ENCODE results near the gene HAPLN1.

Gene HAPLN1

DNA sequence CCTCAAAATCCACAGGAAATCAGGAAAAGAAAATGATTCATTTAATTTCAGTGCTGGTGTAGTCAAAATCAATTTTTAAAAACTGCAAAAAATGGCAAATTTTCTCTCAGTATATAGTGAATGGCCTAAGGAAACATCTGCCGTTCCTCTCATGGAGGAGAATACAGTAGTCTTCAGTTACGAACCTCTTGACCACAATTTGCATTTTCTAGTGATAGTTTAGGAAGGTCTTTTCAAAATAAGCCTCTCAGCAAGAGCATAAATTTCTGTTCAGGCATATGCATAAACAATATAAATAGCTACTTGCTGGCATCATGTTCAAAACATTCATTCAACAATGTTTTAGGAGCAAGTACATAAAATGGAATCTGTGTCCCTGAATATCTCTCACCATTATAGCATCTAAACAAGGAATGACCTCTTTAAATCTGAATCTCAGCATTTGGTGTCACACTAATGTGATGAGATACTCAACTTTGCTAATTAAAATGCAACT lies 33.5 kb downstream of the HAPLN1 start:
- TF ChIP-seq CTCF (IDR thresholded peaks at IDR 0.05): no peak

GRCh38 chr5:83686251-83686650 lies 34.4 kb downstream of the HAPLN1 start:
- no peak for TF ChIP-seq CTCF (IDR thresholded peaks at IDR 0.05)

GRCh38 chr5:83683836-83684235 lies 36.8 kb downstream of the HAPLN1 start:
- TF ChIP-seq CTCF (IDR thresholded peaks at IDR 0.05): no peak

DNA sequence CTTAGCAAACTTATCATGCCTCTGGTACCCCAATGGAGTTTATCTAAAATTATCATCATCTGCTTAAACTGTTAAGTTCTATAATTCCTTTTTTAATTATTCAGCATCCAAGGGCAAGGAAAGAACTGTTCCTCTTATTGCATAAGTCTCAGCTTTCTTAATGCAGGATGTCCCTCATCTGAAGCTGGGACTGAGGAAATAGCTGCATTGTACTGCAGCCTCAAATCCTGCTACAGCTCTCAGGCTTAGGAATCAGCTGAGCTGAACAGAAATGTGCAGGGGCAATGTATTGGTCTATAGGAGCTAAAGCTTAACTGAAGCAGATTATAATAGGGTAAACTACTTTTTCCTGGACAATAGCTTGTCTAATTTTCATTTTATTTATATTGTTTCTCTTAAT lies 48.0 kb downstream of the HAPLN1 start:
- TF ChIP-seq CTCF (IDR thresholded peaks at IDR 0.05): no peak

DNA sequence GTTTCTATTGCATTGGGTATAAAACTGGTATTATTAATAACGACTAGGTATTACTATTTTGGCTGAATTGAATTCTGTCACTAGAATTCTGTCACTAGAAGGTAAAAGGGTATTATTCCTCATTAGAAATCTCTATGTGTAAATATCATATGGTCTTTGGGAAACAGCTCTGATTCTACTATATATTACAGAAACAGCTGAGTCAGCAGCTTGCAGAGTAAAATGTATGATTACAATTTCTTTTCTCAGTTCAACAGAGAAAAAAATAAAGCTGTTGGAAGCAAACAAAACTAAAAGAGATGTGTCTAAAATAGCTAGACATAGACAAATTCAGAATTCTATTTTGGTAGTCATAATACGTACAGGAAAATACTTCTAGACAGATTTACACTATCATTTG lies 48.5 kb downstream of the HAPLN1 start:
- TF ChIP-seq CTCF (IDR thresholded peaks at IDR 0.05): no peak

DNA sequence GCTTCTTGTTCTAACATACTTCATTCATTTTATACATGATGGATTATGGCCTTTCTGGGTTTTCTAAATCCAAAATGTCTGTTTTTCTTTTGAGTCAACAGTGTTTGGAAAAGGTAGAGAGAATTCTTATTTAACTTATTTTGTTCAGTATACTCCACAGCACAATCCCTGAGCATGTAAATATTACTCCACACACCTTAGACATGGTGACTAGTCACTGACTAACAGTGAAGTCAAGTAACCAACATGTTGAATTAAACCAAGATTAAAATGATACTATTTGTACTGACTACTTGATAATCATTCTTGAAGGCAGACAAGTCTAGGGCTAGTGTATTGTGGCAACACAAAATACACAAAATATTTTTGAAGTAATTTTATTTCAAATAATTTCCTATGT lies 55.0 kb downstream of the HAPLN1 start:
- no peak for TF ChIP-seq CTCF (IDR thresholded peaks at IDR 0.05)

DNA sequence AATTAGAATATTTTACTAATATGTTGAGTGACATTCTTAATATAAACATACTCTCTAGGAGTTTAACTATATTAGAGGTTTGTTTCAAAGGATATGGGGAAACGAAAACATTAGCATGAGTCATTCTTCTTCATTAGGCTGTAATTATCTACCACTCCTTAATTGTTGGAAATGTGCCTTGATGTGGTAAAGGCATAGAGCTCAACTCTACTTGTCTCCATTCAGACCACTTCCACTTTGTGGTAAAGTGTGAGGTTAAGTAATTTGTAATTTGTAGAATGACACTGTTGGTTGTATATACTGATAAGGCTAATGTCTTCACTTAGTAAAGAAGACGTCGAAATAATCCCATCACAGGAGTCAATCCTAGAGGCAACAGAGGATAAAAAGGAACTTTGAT lies 58.1 kb downstream of the HAPLN1 start:
- no peak for TF ChIP-seq CTCF (IDR thresholded peaks at IDR 0.05)

GRCh38 chr5:83657807-83658525 lies 62.7 kb downstream of the HAPLN1 start:
- no peak for TF ChIP-seq CTCF (IDR thresholded peaks at IDR 0.05)
